Neural crest cell (in vitro differentiated cells): Measurements from ENCODE around the gene ARMH2. TPM values are rescaled to one million over a fixed set of nuclear protein-coding genes. Genes with fewer than 3 reads are reported as not detected.

ENCODE experiments used
- DNase-seq: peaks from one replicate; pipeline ENCODE4 v3.0.0; 2021; ENCODE audit warnings: low read depth, mixed read lengths, low spot score
- H3K27ac Mint-ChIP-seq: one replicate; pipeline ENCODE4 v1.8.0; 2021; ENCODE audit warnings: mild to moderate bottlenecking, mixed read lengths; ENCODE audit not compliant: unreplicated experiment
- H3K27me3 Mint-ChIP-seq: 2 replicates; pipeline ENCODE4 v1.8.0; 2021; ENCODE audit warnings: low read depth, mild to moderate bottlenecking, mixed read lengths
- H3K36me3 Mint-ChIP-seq: 2 replicates; pipeline ENCODE4 v1.8.0; 2021; ENCODE audit warnings: low read depth, mild to moderate bottlenecking, mixed read lengths
- H3K4me1 Mint-ChIP-seq: 2 replicates; pipeline ENCODE4 v1.8.0; 2021; ENCODE audit warnings: mixed read lengths
- H3K4me3 Mint-ChIP-seq: one replicate; pipeline ENCODE4 v1.8.0; 2021; ENCODE audit warnings: mild to moderate bottlenecking, mixed read lengths
- H3K9me3 Mint-ChIP-seq: 2 replicates; pipeline ENCODE4 v1.8.0; 2021; ENCODE audit warnings: mixed read lengths
- total RNA-seq: library from RNA; stranded (reverse); gene quantifications from 2 replicates; pipeline ENCODE4 v1.2.1, GENCODE V29; 2021
- TF ChIP-seq, protein P1 (sequence below): fragments of 200-600 bp; sonication (generic); conservative IDR thresholded peaks from 2 replicates; pipeline ENCODE4 v1.5.0; 2021; ENCODE audit warnings: antibody characterized with exemption, mild to moderate bottlenecking

ARMH2 gene
- total RNA-seq, 1 donor from 2014 or later: not detected

DNA sequence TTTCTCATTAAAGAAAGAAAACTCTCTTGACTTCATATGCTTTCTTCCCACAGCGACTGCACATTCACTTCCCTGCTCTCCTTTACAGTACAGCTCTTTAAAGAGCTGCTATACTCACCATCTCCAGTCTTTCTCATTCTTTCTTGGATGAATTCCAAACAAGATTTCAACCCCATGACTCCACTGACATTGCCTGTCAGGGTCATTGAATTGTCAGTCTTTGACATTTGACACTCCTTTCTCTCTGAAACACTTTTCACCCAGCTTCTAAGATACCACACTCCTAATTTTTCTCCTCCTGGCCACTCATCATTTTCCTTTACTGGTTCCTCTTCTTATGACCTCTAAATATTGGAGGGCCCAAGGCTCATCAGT lies 811 bp upstream of the ARMH2 start:
- Mint-ChIP-seq H3K9me3 (no peaks in the 10 kb centered on the region), H3K36me3 (peaks cover 2% of the 10 kb centered on the region), H3K4me1 (peaks cover 12% of the 10 kb centered on the region), H3K4me3 (no peak overlapping the region), H3K27ac (no peak overlapping the region), H3K27me3 (no peaks in the 10 kb centered on the region)
- TF ChIP-seq, protein P1, sequence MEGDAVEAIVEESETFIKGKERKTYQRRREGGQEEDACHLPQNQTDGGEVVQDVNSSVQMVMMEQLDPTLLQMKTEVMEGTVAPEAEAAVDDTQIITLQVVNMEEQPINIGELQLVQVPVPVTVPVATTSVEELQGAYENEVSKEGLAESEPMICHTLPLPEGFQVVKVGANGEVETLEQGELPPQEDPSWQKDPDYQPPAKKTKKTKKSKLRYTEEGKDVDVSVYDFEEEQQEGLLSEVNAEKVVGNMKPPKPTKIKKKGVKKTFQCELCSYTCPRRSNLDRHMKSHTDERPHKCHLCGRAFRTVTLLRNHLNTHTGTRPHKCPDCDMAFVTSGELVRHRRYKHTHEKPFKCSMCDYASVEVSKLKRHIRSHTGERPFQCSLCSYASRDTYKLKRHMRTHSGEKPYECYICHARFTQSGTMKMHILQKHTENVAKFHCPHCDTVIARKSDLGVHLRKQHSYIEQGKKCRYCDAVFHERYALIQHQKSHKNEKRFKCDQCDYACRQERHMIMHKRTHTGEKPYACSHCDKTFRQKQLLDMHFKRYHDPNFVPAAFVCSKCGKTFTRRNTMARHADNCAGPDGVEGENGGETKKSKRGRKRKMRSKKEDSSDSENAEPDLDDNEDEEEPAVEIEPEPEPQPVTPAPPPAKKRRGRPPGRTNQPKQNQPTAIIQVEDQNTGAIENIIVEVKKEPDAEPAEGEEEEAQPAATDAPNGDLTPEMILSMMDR: no peak
- no peak for DNase-seq

DNA sequence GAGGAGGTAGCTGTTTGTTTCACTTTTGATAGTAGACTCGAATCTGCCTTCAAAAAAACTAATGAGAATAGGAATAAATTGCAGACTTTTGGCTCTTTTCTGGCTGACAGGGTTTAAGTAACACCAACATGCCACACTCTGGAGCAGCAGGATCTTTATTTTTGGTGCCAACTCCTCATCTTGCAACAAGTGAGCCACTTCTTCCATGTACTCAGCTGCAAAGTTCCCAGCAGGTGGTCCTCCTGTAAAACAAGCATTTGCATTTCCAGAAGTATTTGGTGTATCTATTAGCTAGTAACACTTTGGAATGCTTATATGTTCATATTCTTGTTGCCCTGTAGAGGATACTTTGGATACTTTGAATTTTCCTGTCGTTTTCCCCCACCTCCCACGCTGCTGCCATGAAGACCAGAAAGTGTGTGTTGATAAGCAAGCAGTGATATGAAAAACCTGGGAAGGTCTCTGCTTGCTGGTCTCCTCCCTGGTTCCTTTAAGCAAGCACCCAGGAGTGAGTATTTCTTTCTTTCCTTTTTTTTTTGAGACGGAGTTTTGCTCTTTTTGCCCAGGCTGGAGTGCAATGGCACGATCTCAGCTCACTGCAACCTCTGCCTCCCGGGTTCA lies 1.0 kb downstream of the ARMH2 start:
- peaks cover 2% of the 10 kb centered on the region for H3K36me3 Mint-ChIP-seq
- DNase-seq: no peak
- no peaks in the 10 kb centered on the region for H3K9me3 Mint-ChIP-seq
- TF ChIP-seq, protein P1: no peak
- peaks cover 8% of the 10 kb centered on the region for H3K4me1 Mint-ChIP-seq
- H3K27ac Mint-ChIP-seq: no peak overlapping the region
- H3K4me3 Mint-ChIP-seq: no peak overlapping the region
- no peaks in the 10 kb centered on the region for H3K27me3 Mint-ChIP-seq

DNA sequence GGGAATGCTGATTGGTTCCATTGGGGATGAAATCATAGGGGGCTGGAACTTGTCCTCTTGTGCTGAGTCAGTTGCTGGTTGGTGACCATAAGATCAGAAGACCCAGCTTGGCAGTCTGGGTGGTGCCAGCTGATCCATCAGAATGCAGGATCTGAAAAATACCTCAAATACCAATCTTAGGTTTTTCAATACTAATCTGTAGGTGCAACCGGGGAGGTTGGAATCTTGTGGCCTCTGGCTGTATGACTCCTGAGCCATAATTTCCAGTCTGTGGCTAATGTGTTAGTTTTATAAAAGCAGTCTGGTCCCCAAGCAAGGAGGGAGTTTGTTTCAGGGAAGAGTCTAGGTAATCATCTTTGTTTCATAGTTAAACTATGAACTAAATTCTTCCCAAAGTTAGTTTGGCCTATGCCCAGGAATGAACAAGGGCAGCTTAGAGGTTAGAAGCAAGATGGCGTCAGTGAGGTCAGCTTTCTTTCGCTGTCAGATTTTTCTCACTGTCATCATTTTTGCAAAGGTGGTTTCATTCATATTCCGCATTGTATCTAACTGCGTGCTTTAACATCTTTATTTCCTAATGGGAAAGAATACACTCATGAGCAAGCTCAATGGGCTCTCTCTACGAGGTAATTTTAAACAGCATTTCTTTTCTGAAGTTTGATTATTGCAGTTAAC lies 2.0 kb downstream of the ARMH2 start:
- TF ChIP-seq, protein P1: no peak
- Mint-ChIP-seq H3K4me1 (peaks cover 8% of the 10 kb centered on the region), H3K36me3 (peaks cover 2% of the 10 kb centered on the region), H3K9me3 (no peaks in the 10 kb centered on the region), H3K27me3 (no peaks in the 10 kb centered on the region), H3K27ac (no peak overlapping the region), H3K4me3 (no peak overlapping the region)
- no peak for DNase-seq

DNA sequence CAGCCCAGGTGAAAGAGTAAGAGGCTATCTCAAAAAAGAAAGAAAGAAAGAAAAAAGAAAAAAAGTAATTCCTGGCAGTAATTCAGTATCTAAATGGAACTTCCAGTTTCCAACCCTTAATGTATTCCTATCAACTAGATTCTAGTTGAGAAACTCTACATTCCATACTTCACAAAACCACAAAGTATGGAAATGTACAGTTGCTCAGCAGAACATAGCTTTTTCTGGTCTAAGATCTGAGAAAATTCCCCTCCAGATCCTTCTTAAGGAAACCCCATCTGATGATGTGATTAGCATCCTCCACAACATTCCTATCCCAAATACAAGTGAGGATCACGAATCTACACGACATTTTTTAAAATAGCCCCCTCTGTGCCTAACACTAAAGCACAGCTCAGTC lies 3.6 kb downstream of the ARMH2 start:
- peaks cover 8% of the 10 kb centered on the region for H3K4me1 Mint-ChIP-seq
- H3K4me3 Mint-ChIP-seq: no peak overlapping the region
- DNase-seq: no peak
- H3K36me3 Mint-ChIP-seq: peaks cover 4% of the 10 kb centered on the region
- no peaks in the 10 kb centered on the region for H3K9me3 Mint-ChIP-seq
- H3K27ac Mint-ChIP-seq: no peak overlapping the region
- TF ChIP-seq, protein P1: no peak
- H3K27me3 Mint-ChIP-seq: no peaks in the 10 kb centered on the region

DNA sequence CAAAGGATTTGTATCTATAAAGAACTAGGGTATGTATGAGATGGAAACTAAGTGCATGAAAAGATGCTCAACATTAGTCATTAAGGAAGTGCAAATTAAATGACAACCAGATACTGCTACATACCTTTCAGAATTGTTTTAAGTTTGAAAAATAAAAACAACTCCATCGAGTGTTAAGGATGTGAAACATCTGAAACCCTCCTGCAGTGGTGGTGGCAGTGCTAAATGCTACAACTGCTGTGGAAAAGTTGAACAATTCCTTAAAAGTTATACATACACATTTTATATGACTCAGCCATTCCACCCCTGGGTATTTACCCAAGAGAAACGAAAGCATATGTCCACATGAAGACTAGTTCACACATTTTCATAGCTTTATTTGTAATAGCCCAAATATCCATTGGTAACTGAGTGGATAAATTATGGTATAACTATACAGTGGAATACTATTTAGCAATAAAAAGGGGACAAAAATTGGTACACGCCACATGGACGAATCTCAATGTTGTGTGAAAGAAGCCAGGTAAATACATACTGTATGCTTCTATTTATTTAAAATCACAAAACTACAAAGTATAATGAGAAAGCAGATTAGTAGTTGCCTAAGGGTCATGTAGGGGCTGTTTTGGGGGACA lies 10.6 kb downstream of the ARMH2 start:
- Mint-ChIP-seq H3K27ac (no peak overlapping the region), H3K4me1 (no peaks in the 10 kb centered on the region), H3K4me3 (no peak overlapping the region), H3K36me3 (peaks cover 20% of the 10 kb centered on the region), H3K9me3 (no peaks in the 10 kb centered on the region), H3K27me3 (no peaks in the 10 kb centered on the region)
- DNase-seq: no peak
- TF ChIP-seq, protein P1: no peak
